ENCODE results near the gene TMED1.

GRCh38 chr19:10866495-10866894, 30.5 kb upstream of the TMED1 start:
- no peak for TF ChIP-seq CTCF (conservative IDR thresholded peaks at IDR 0.05)
- no peak for TF ChIP-seq EZH2 (IDR thresholded peaks at IDR 0.05; ENCODE audit: low read depth)
